NB4 (cell line): ENCODE measurements around the gene RHBDL3.

Experiments used
- DNase-seq: peaks from one replicate; pipeline ENCODE4 v3.0.0; 2010; ENCODE audit warnings: low read depth
- H3K4me3 ChIP-seq: one replicate; pipeline ENCODE4 v1.5.1; 2011; ENCODE audit warnings: mild to moderate bottlenecking, low read depth, low read length, moderate library complexity
- CTCF ChIP-seq: IDR thresholded peaks from one replicate; pipeline ENCODE4 v1.5.1; 2012; ENCODE audit warnings: low read depth, low read length
- MAX ChIP-seq: IDR thresholded peaks from 2 replicates; pipeline ENCODE4 v1.6.1; 2011; ENCODE audit warnings: low read depth, low read length
- MYC ChIP-seq: IDR thresholded peaks from 2 replicates; pipeline ENCODE4 v1.6.1; 2011; ENCODE audit warnings: low read depth, low read length
- POLR2A ChIP-seq: IDR thresholded peaks from 2 replicates; pipeline ENCODE4 v1.6.1; 2011; ENCODE audit warnings: mild to moderate bottlenecking; ENCODE audit not compliant: insufficient read length; ENCODE audit errors: extremely low read depth

Gene RHBDL3

GRCh38 chr17:32235588-32235987, 30.0 kb upstream of the RHBDL3 start:
- no peak for DNase-seq
- no peak overlapping the region for H3K4me3 ChIP-seq
- TF ChIP-seq POLR2A (no peak), CTCF (no peak), MYC (no peak), MAX (no peak)

- no peak for TF ChIP-seq CTCF
- TF ChIP-seq MYC = no peak
- TF ChIP-seq POLR2A = no peak
- no peak for TF ChIP-seq MAX
- no peak for DNase-seq
- H3K4me3 ChIP-seq = no peak overlapping the region
Observed at GRCh38 chr17:32239456-32239855, 26.2 kb upstream of the RHBDL3 start.

GRCh38 chr17:32240750-32241149, 24.9 kb upstream of the RHBDL3 start:
- no peak for DNase-seq
- TF ChIP-seq POLR2A (no peak), MAX (no peak), CTCF (no peak), MYC (no peak)
- no peak overlapping the region for H3K4me3 ChIP-seq

GRCh38 chr17:32241640-32242039, 24.0 kb upstream of the RHBDL3 start:
- DNase-seq = no peak
- TF ChIP-seq MYC (no peak), POLR2A (no peak), CTCF (no peak), MAX (no peak)
- no peak overlapping the region for H3K4me3 ChIP-seq

- DNase-seq = no peak
- H3K4me3 ChIP-seq = no peak overlapping the region
- TF ChIP-seq MYC (no peak), POLR2A (no peak), MAX (no peak), CTCF (no peak)
Observed at GRCh38 chr17:32249475-32249874, 16.2 kb upstream of the RHBDL3 start.
